Heart left ventricle (tissue), 13 donors: ENCODE results near the gene LMTK3.

Experiments
- CTCF ChIP-seq, 12 donors: fragments of 200-600 bp; sonication (generic) in 4 of 12; IDR thresholded peaks; one replicate each; pipeline versions ENCODE4 v1.5.0 to v1.8.0; 2018 to 2022; ENCODE audit warnings: antibody characterized with exemption in 12 of 12, mild to moderate bottlenecking in 5 of 12
- POLR2A ChIP-seq, 2 donors: fragments of 450-650 bp; IDR thresholded peaks; one replicate each; pipeline ENCODE4 v1.6.1; 2017; ENCODE audit warnings: antibody characterized with exemption in 2 of 2, mild to moderate bottlenecking in 2 of 2, moderate library complexity in 2 of 2
- donor health status: ischemic (EF 13 %, LVEDD 7.1; RV severe dilation, severe dysfunction).
- donor health status: DM: no; HTN: yes; CAD: no.
- donor health status: DM: no; HTN: no; CAD: no.
- donor health status: ischemic (EF 25% LVEDD 6.9; RV normal size, moderate dysfunction).
- donor health status: ischemic (EF 25% LVEDD 5.7; RV mildly dilated, moderate dysfunction).
- donor health status: ischemic (EF 35%, LVEDD 5.7; RV mildly dilated, moderate dysfunction).
- donor health status: nonischemic (EF 11% LVEDD 7.7; RV severe dilation, severe dysfunction).
- donor health status: DM: yes; HTN: yes; CAD: no.
- donor health status: PGD.
- donor health status: ischemic (EF 29% LVEDD 5.4; RV normal size, mild dysfunction).
- donor health status: nonischemic (EF 23%, LVEDD 6.1; RV moderate dilation, normal function).

- TF ChIP-seq CTCF (IDR thresholded peaks at IDR 0.05): no peak
- TF ChIP-seq POLR2A (IDR thresholded peaks at IDR 0.05): no peak
These were observed 45.2 kb upstream of the LMTK3 start for GRCh38 chr19:48556825-48557224.
